HG03354 (cell line): ENCODE measurements around the gene DYNLL2.
"Not testable (repeated sequence)": the region's sequence is repeated elsewhere in the genome, so short reads cannot be mapped to it uniquely, and the experiment has no call there.

Experiments
- ATAC-seq: cut with Tn5 transposase; IDR thresholded peaks from one replicate; pipeline ENCODE4 v1.9.1; 2021; ENCODE audit warnings: mild to moderate bottlenecking; ENCODE audit not compliant: unreplicated experiment, poor library complexity, severe bottlenecking

Gene DYNLL2

DNA sequence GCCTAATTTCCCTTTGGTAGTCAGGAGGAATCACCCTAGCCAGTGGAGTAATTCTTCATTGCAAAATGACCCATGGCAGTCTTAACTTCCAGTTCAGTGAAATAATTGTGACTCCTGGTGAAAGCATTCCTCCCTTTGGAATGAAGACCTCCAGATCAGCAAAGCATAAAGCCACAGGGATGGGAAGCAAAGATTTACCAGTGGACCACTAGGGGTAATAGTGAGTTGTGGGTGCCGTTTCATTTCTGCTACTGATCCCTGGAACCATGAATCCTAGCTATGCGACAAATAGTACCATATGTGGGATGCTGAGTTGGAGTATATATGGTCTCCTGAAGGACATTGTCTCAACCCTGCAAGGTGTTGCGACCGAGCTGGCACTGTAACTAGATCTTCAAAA, 13.7 kb downstream of the DYNLL2 start:
- ATAC-seq: no peak

DNA sequence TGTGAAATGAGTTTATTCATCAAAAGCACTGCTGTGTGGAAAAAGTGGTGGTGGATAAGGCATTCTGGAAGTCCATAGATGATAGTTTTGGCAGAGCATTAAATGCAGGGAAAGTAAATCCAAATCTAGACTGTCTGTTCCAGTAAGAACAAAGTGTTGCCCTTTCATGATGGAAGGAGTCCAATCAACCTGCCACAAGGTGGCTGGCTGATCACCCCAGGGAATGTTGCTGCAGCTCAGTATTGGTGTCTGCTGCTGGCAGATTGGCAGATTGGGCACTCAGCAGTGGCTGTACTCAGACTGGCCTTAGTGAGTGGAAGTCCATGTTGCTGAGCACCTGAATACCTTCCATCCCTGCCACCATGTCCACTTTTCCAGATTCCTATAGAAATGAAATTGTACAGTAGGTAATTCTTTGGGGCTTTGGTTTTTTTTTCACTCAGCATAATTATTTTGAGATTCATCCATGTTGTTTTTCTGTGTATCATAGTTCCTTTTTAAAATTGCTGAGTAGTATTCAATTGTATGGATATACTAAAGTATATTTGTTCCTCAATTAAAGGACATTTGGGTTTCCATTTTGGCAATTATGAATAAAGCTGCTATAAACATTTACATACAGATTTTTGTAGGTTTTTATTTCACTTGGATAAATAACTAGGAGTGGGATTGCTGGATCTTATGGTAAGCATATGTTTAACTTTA, 14.3 kb downstream of the DYNLL2 start:
- ATAC-seq: no peak

DNA sequence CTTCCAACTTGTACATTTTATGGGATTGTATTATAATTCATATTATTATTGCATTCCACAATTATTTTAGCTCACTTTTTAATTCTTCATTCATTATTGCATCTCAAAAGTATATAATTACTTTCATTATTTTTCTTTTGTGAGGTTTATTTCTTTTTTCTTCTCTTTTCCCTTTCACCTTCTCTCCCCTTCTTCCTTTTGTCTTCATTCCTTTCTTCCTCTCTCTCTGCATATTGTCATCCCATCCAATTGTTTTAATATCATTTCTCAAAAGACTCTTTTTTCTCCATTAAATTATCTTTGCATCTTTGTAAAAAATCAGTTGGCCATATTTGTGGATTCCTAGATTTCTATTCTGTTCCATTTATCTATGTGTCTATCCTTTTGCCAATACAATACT, 17.3 kb downstream of the DYNLL2 start:
- no peak for ATAC-seq

DNA sequence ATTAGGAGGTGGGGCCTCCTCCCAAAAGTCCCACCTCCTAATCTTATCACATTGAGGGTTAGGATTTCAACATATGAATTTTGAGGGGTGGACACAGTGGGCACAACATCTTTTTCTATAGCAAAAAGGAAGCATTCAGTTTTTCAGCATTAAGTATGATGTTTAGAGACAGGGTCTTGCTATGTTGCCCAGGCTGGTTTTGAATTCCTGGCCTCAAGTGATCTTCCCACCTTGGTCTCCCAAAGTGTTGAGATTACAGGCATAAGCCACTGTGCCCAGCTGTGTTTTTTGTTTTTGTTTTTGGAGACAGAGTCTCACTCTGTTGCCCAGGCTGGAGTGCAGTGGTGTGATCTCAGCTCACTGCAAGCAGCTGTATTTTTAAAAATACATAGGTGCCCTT, 18.7 kb downstream of the DYNLL2 start:
- not testable (repeated sequence) for ATAC-seq

DNA sequence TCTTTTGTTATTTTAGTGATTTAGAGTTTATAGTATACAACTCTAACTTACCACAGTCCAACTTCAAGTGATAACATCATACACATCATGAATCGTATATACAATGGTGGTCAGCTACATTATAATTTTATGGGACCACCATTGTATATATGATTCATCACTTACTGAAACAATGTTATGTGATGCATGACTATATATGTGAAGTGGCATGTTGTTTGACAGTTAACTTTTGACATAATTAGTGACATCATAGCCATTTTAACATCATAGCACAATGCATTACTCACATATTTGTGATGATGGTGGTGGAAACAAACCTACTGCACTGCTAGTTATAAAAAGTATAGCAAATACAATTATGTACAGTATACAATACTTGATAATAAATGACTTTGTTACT, 21.9 kb downstream of the DYNLL2 start:
- no peak for ATAC-seq

DNA sequence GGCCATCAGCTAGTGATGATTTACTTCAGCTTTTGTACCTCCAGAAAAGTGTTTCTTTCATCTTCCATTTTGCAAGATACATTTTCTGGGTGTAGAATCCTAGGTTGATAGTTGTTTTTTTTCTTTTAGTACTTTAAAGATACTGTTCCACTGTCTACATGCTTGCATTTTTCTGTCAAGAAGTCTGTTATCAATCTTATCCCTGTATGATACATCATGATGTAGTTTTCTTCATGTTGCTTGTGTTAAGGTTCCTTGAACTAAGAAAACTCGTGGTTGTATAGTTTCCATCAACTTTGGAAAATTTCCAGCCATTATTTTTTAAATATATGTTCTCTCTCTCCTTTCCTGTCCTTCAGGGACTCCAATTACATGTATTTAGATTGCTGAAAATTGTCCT, 24.1 kb downstream of the DYNLL2 start:
- no peak for ATAC-seq

DNA sequence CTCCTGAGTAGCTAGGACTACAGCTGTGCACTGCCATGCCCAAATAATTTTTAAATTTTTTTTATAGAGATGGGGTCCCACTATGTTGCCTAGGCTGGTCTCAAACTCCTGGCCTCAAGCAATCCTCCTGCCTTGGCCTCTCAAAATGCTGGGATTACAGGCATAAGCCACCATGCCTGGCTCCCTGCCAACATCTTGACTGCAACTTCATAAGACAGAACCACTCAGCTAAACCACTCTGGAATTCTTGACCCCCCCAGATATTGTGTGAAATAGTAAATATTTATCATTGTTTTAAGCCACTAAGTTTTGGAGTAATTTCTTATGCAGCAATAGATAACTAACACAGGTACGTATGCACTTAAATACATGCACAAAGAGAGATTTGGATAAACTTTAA, 26.0 kb downstream of the DYNLL2 start:
- no peak for ATAC-seq

DNA sequence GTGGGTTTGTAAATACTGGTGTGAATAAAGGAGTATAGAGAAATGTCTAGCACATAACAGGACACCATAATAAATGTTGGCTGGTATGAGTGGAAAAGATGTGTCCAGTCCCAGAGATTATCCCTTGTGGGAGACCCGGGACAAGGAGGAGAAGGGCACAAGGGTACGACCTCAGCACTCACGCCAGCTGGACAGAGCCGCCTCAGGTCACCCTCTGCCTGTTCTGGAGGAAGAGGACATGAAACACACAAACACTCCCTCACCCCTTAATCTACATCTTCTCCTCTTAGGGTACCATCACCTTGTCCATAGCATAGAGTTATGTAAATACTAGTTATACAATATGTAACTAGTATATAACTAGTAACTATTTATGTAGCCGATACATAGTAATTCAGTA, 26.8 kb downstream of the DYNLL2 start:
- no peak for ATAC-seq

DNA sequence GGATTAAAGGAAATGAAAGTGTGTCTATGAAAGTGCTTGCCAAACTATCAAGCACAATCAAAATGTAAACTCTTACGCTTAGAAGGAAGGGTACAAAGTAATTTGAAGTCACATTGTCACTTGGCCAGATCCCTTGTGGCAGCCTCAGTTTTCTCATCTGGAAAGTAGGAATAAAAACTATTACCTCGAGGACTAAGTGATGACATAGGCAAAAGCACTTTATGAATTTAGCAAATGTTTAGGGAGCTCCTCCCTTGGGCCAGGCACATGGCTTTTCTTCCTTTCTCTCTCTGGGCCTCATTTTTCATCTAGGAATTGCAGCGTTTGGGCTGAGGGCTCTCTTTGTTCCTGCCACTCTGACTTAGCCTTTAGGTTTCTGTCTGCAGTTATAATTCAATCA, 28.5 kb downstream of the DYNLL2 start:
- ATAC-seq: no peak

DNA sequence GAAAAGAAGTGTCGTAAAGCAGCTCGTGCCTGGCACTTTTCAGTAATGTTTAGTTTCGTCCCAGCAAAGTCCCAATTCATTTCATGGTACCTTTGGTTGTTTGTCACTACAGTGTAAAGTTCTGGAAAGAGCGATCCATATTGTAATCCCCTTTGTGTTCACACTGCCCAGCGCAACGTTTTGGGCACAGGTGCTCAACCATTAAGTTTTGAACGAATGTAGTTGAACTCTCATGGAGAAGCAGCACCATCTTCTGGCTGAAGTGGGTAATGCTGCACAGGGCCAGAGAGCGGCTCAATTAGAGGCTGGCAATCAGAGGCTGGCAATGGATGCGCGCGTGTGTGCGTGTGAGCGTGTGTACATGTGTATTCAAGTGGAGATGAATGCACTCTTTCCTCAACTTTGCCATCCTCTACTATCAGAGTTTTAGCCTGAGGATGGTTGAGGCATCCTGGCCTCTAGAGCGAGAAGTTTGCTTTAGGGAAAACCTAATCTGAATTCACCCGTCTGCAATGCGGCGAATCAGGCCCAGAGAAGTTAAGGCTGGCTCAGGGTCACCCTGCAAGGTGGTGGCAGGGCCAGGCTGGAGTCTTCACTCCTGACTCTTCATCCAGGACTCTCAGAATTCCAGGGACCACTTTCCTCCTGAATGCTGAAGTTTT, 29.9 kb downstream of the DYNLL2 start:
- ATAC-seq: peak; percentile 41

DNA sequence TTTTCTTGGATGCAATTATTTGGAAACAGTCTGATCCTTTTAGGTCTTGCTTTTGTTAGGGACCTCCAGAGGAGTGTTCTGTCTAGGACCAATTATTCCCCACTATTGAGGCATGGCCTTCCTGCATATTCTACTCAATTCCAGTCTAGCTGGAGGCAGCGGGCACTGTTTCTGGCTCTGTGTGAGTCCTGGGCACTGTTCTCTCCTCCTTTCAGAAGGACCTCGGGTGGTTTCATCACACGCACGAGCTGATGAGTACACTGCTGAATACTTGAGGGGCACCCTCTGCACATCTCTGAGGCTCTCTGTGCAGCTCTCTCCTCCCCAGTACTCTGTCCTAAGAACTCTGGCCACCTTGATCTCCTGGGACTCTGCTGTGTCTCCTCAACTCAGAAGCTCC, 30.7 kb downstream of the DYNLL2 start:
- no peak for ATAC-seq

DNA sequence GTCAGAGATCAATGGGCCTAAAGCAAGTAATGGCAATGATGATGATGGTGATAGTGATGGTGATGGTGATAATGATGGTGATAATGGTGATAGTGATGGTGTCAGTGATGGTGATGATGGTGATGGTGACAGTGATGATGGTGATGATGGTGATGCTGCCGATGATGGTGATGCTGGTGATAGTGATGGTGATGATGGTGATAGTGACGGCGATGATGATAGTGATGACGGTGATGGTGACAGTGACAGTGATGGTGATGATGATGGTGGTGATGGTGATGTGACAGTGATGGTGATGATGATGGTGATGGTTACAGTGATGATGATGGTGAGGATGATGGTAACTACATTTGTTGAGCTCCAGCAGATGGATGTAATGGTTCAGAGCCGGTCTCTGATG, 34.2 kb downstream of the DYNLL2 start:
- no peak for ATAC-seq

DNA sequence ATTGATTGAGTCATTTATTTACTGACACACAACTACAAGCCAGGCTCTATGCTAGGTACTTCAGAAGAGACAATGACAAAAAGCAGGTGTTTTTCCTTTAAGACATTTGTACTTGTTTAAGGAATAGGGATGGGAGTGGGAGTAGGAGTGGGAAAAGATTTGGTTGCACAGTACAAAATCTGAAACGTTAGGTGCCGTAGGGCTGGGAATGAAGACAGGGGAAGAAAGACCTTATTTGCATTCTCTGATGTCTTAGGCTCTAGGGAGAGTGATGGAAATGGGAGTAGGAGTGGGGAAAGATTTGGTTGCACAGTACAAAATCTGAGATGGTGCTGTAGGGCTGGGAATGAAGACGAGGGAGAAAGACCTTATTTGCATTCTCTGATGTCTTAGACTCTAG, 36.3 kb downstream of the DYNLL2 start:
- ATAC-seq: no peak

DNA sequence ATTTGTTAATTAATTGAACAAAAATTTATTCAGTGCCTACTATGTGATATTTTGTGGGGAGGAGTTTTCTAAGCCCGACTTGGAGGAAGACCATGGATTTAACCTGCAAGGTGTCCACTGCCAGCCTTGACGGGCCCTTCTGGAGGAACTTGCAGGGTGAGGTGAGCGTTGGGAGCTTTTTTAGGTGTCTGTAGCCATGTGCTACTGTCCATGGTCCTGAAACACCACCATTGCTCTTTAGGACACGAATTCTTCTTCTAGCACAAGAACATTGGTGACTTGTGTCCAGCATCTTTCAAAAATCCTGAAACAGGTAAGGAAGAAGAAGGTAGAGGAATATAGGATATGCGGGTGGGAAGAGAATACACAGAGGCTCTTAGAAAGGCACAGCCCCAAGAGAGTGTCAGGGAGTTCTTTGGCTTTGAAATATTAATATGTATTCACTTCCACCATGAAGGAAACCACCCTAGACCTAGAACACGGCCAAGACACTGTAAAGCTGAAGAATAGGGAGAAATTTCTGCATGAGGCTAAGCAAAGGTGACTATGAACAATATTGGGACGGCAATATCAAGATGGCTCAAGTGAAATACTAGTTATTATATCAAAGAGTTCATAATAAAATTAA, 37.1 kb downstream of the DYNLL2 start:
- ATAC-seq: no peak

DNA sequence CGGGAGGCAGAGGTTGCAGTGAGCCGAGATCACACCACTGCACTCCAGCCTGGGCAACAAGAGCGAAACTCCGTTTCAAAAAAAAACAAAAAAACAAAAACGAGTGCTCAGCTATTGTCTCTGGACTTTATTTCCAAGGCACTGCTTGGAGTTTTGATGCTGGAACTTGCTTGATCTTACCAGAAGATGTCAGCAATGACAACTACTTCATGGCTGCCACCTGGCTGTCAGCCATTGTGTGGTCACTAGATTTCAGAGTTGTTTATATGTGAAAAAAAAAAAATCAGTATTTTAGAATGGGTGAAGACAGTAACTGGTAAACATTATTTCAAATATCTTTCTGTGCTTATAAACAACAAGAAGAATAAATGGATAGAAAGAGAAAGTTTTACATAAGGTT, 38.7 kb downstream of the DYNLL2 start:
- ATAC-seq: no peak

DNA sequence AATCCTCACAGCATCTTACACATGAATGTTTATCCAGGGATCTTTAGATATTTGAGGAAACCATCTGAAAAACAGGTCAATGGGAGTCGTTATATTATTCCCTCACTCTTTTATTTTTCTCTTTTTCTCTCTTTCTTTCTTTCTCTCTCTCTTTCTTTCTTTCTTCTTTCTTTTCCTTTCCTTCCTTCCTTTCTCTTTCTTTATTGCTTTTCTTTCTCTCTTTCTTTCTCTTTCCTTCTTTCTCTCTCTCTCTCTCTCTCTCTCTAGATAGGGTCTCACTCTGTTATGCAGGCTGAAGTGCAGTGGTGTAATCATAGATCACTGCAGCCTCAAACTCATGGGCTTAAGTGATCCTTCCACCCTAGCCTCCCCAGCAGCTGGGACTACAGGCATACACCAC, 44.6 kb downstream of the DYNLL2 start:
- ATAC-seq: no peak

DNA sequence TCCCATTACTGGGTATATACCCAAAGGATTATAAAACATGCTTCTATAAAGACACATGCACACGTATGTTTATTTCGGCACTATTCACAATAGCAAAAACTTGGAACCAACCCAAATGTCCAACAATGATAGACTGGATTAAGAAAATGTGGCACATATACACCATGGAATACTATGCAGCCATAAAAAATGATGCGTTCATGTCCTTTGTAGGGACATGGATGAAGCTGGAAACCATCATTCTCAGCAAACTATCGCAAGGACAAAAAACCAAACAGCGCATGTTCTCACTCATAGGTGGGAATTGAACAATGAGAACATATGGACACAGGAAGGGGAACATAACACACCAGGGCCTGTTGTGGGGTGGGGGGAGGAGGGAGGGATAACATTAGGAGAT, 49.5 kb downstream of the DYNLL2 start:
- not testable (repeated sequence) for ATAC-seq

DNA sequence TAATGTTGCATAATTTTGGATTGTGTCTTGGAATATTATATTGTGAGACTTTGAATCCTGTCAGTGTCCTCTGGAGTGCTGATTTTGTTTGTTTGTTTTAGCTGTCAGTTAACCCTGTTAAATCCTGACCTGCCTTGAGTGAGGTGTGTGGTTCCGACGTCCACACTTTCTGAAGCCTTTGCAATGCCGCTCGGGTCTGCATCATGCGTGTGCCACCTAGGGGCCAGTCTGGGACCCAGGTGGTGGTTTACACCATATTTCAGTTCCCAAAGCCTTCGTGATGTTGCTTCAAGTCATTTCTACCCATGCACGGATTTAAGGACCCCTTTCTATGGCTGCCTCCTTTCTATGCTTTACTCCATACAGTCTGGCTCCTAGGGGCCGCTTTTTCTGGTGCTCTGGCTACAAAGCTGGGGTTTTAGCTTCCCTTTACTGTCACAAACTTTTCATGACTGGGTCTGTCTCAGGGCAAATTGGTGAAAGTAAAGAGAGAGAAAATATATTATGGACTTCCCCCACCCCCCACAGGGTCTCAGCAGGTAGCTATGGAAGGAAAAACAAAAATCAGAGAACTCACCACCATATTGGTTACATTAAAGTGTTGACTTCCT, 53.6 kb downstream of the DYNLL2 start:
- no peak for ATAC-seq

DNA sequence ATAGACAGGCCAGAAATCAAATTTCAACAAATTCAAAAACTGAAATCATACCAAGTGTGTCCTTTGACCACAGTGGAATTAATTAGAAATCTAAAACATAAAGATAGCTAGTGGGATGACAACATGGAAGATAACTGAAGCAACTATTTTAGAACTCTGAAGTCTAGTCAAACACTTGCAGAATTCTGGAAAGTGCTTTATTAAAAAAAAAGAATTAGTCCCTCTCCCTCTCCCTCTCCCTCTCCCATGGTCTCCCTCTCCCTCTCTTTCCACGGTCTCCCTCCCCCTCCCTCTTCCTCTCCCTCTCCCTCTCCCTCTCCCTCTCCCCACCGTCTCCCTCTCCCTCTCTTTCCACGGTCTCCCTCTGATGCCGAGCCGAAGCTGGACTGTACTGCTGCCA, 58.3 kb downstream of the DYNLL2 start:
- ATAC-seq: no peak

DNA sequence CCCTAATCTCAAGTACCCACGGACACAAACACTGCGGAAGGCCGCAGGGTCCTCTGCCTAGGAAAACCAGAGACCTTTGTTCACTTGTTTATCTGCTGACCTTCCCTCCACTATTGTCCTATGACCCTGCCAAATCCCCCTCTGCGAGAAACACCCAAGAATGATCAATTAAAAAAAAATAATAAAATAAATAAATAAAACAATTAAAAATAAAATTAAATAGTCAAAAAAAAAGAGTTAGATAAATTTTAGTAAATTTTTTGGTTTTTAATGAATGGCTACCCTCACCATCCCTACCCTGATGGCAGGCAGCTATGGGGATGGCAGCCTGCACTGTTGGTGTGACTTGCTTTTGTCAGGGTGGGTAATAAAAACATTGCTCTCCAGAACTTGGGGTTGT, 60.1 kb downstream of the DYNLL2 start:
- not testable (repeated sequence) for ATAC-seq

DNA sequence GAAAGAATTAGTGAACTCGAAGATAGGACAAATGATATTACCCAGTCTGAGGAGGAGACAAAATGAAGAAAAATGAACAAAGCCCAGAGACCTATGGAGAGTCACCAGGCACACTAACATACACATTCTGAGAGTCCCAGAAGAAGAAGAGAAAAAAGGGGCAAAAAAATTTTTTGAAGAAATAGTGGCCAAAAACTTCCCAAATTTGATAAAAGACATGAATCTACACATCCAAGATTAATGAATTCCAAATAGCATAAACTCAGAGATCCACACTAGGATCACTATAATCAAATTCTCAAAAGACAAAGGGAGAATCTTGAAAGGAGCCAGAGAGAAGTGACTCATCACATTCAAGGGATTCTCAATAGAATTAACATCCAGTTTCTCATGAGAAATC, 61.6 kb downstream of the DYNLL2 start:
- ATAC-seq: no peak
